GM03348 (cell line): ENCODE results near the gene CD300H.
"Not testable (repeated sequence)": the region's sequence is repeated elsewhere in the genome, so short reads cannot be mapped to it uniquely, and the experiment has no call there.

Source experiments
- DNase-seq: peaks from one replicate; pipeline ENCODE4 v3.0.0; 2012; ENCODE audit warnings: low spot score

The CD300H gene

GRCh38 chr17:74584292-74585060 lies 17.2 kb upstream of the CD300H start:
- DNase-seq = no peak

- no peak for DNase-seq
These were observed 15.3 kb upstream of the CD300H start for GRCh38 chr17:74582633-74583032.

GRCh38 chr17:74579900-74580299 lies 12.6 kb upstream of the CD300H start:
- no peak for DNase-seq

DNA sequence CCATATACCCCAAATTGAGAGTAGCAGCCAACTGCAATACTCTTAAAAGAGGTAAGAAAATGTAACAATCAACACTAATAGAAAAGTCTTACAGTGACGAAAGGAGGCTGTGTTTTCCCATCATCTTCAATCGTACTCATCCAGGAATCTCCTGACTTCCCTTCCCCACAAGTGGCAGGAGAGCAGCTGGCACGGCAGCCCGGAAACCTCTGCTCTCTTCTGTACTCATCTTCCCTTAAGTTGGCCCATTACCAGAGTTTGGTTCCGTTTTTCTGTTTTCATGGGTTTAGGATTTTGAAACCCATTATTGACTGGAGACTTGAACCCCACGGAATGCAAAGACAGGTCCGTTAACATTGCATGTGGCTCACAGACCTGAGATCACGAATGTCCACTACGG lies 11.7 kb upstream of the CD300H start:
- no peak for DNase-seq

DNA sequence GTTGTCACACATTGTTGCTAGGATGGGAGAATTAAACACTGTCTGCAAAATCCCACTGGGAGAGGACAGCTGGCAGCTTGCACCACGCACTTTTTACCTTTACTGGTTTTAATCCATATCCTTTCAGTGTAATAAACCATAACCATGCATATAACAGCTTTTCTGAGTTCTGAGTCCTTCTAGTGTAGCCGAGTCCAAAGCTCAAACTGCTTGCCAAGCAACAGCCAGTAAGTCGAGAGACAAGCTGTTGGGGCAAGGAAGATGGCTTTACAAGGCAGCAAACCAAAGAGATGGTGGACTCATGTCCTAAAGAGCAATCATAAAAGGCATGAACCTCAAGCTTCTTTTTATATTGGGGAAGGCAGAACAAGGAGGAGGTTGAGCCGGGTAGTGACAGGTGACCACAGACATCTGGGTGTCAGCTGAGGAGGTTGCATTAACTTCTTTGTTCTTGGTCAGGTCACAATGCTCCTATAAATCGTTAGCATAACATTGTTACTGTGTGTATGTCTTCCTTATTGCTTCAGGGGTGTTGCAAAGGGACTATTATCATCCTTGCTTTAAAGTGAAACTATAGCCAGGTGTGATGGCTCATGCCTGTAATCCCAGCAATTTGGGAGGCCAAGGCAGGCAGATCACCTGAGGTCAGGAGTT lies 7.3 kb upstream of the CD300H start:
- no peak for DNase-seq

DNA sequence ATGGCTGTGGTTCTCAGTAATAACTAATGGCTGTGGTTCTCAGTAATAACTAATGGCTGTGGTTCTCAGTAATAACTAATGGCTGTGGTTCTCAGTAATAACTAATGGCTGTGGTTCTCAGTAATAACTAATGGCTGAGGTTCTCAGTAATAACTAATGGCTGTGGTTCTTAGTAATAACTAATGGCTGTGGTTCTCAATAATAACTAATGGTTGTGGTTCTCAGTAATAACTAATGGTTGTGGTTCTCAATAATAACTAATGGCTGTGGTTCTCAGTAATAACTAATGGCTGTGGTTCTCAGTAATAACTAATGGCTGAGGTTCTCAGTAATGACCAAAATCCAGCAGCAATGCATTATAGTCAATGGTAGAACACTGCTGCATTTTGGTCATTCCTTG lies 6.3 kb upstream of the CD300H start:
- not testable (repeated sequence) for DNase-seq

- DNase-seq = no peak
These were observed 5.9 kb upstream of the CD300H start for GRCh38 chr17:74573169-74573568.

DNA sequence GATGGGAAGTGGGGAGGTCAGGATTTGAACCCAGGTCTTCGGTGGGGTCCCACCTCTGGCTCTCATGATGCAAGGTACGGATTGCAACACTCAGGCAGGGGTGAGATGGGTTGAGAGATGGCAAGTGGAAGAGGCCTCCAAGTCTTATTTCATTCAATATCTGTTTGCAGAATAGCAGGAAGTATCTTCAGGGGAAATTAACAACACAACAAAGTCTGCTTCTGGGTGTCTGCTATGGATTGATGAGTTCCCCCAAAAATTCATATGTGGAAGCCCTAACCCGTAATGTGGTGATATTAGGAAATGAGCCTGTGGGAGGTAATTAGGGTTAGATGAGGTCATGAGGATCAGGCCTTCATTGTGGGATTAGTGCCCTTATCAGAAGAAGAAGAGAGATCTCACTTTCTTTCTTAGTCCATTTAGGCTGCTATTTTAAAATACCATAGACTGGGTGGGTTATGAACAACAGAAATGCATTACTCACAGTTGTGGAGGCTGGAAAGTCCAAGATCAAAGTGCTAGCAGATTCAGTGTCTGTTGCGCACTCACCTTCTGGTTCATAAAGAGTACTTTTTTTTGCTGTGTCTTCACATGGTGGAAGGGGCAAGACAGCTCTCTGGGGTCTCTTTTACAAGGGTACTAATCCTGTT lies 4.4 kb upstream of the CD300H start:
- no peak for DNase-seq

- no peak for DNase-seq
These were observed 2.0 kb upstream of the CD300H start for GRCh38 chr17:74569020-74570003.

- DNase-seq = no peak
These were observed 981 bp upstream of the CD300H start for GRCh38 chr17:74568106-74568873.

GRCh38 chr17:74566132-74566753 lies 1.1 kb downstream of the CD300H start:
- DNase-seq = peak; percentile 36

DNA sequence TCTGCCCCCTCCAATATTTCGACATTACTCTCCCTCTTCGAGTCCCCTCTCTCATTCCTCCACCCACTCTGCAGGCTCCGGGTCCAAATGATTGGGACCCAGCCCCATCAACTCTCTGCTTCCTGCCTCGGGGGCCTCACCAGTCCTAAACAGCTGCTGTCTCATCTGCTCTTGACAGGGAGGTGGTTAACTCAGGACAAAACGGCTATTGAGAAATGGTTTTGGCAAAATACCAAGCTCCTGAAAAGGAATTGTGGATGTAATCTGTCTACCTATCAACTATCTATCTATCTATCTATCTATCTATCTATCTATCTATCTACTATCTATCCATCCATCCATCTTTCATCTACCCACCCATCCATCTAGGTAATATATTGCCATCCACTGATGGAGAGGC lies 2.2 kb downstream of the CD300H start:
- no peak for DNase-seq

GRCh38 chr17:74563358-74563757 lies 4.0 kb downstream of the CD300H start:
- DNase-seq = no peak

DNA sequence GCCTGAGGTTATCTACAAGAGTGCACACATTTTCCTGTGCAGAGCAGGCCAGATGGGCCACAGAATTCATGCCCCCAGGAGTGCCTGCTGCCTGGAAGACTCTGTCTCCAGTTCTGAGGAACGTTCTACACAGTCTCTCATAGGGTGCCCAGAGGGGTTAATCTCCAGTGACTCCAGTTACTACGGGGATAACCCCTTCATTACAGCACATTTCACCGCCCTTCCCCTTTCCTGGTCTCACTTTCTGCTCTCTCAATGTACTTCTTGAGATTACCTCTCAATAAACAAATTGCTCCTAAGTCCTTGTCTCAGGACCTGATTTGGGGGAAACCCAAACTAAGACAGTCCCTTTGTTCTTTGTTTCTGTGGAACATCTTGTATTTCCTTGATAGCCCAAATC lies 5.7 kb downstream of the CD300H start:
- DNase-seq = no peak

DNA sequence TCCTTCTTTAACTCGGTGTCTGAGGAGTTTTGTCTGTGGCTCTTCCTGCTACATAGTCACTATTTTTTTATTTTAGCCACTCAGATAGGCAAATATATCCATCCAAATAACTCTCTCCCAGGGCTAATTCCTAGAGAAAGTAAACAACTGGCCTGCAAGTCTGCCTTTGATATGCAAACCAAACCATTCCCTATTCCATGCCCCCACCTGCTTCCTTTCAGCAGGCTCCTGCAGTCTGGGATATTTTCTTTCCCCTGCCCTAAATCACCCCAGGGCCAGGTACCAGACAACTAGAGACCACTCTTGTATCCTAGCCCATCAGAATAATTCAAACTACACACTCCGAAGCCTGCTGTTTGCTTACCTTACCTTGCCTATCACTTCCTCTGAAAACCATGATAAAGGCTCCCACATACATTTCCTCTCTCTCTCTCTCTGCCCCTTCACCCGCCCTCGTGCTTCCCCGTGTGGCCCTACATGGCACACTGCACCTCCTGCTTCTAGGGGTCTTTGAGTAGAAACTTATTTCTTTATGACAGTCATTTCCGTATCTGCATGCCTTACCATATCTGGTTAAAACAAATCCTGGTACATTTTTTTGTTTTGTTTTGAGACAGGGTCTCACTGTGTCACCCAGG lies 8.3 kb downstream of the CD300H start:
- no peak for DNase-seq

DNA sequence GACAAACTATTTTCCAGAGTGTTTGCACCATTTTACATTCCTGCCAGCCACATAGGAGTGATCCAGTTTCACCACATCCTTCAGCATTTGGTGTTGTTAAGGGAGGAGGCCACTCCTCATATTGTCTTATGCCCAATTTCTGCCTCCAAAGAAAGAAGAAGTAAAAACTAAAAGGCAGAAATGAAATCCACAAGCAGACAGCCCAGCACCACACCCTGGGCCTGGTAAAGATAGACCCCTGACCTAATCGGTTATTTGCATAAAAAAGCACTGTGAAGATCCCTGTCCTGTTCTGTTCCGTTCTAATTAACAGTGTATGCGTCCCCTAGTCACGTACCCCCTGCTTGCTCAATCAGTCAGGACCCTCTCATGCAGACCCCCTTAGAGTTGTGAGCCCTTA lies 8.9 kb downstream of the CD300H start:
- not testable (repeated sequence) for DNase-seq

DNA sequence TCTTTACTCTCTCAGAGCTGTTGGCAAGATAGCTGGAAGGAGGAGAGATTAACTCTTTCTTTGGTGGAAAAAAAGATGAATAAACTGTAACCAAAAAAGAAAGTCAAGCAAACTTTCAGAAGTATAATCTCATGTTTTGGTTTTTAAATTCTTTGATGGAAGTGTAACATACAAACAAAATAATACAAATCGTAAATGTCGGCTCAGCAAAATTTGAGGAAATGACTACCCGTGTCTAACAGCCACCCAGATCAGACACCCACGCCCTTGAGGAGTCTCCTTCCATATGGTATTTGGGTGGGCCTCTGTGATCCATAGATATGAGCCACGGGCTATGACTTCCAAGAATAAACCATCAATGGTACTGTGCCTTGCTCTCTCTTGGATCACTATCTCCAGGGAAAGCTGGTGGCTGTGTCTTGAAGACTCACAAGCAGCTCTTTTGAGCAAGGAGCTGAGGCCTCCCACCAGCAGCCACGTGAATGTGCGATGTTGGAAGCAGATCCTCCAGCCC lies 11.8 kb downstream of the CD300H start:
- DNase-seq = no peak

GRCh38 chr17:74554909-74555308 lies 12.4 kb downstream of the CD300H start:
- DNase-seq = no peak

- no peak for DNase-seq
These were observed 15.3 kb downstream of the CD300H start for GRCh38 chr17:74552037-74552436.

DNA sequence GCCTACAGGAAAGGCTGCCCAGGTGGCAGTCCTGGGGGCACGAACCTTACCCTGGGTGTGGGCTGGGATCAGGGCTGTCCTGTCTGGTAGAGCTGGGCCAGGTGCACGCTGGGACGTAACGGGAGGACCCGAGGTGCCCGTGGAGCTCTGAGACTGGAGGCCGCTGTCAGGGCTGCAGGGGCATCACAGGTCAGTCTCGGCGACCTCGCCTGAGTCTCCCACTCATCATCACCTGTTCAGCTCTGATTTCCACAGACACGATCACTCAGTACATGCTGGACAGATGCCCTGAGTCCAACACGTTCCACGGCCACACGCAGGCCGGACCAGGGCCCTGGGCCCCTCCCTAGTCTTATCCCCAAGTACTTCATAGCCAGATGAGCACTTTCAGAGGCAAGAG lies 16.7 kb downstream of the CD300H start:
- DNase-seq = no peak
